GM11168 (cell line): ENCODE measurements around the gene GAREM1.
"Not testable (repeated sequence)": the region's sequence is repeated elsewhere in the genome, so short reads cannot be mapped to it uniquely, and the experiment has no call there.

ENCODE experiments used
- in situ Hi-C: fragments of 300-500 bp; cut with MboI; formaldehyde crosslinking; loops from one replicate; pipeline ENCODE4 v1.12.0; 2022; ENCODE audit warnings: low sequenced_read_pairs; ENCODE audit not compliant: unreplicated experiment

Gene GAREM1

GRCh38 chr18:32271672-32272208 is 198.9 kb downstream of the GAREM1 start:
- in situ Hi-C loops: loop anchor here (10.0 kb wide), 1 partner anchor 303 kb away; no protein-coding TSS in a partner anchor

- in situ Hi-C loops: loop anchor here (10.0 kb wide), 1 partner anchor 304 kb away; no protein-coding TSS in a partner anchor
Observed at GRCh38 chr18:32270341-32270740, 200.3 kb downstream of the GAREM1 start.

- in situ Hi-C loops: no loop called here
Observed at GRCh38 chr18:32267463-32267862, 203.2 kb downstream of the GAREM1 start.

- in situ Hi-C loops: no loop called here
Observed at GRCh38 chr18:32264401-32264800, 206.3 kb downstream of the GAREM1 start.

- in situ Hi-C loops: no loop called here
Observed at GRCh38 chr18:32262092-32262491, 208.6 kb downstream of the GAREM1 start.

GRCh38 chr18:32261003-32261402 is 209.7 kb downstream of the GAREM1 start:
- in situ Hi-C loops: no loop called here

GRCh38 chr18:32259553-32259952 is 211.1 kb downstream of the GAREM1 start:
- in situ Hi-C loops: no loop called here

- in situ Hi-C loops: no loop called here
Observed at GRCh38 chr18:32258558-32259204, 212.0 kb downstream of the GAREM1 start.

- in situ Hi-C loops: no loop called here
Observed at GRCh38 chr18:32258148-32258547, 212.5 kb downstream of the GAREM1 start.

- in situ Hi-C loops: no loop called here
Observed at GRCh38 chr18:32257084-32257785, 213.4 kb downstream of the GAREM1 start.

GRCh38 chr18:32255570-32255969 is 215.1 kb downstream of the GAREM1 start:
- in situ Hi-C loops: no loop called here

- in situ Hi-C loops: no loop called here
Observed at GRCh38 chr18:32252141-32252860, 218.4 kb downstream of the GAREM1 start.

GRCh38 chr18:32251466-32251865 is 219.2 kb downstream of the GAREM1 start:
- in situ Hi-C loops: no loop called here

- in situ Hi-C loops: no loop called here
Observed at GRCh38 chr18:32249147-32249929, 221.3 kb downstream of the GAREM1 start.

- in situ Hi-C loops: no loop called here
Observed at GRCh38 chr18:32244881-32245280, 225.8 kb downstream of the GAREM1 start.

- in situ Hi-C loops: no loop called here
Observed at GRCh38 chr18:32243358-32243757, 227.3 kb downstream of the GAREM1 start.

GRCh38 chr18:32242395-32242794 is 228.3 kb downstream of the GAREM1 start:
- in situ Hi-C loops: no loop called here

- in situ Hi-C loops: no loop called here
Observed at GRCh38 chr18:32238635-32239268, 231.9 kb downstream of the GAREM1 start.

- in situ Hi-C loops: no loop called here
Observed at GRCh38 chr18:32237049-32237448, 233.6 kb downstream of the GAREM1 start.

GRCh38 chr18:32233348-32233747 is 237.3 kb downstream of the GAREM1 start:
- in situ Hi-C loops: not testable (repeated sequence)
